CD4-positive, CD25-positive, alpha-beta regulatory T cell (primary cell): ENCODE data around the gene PLEK2. TPM values are rescaled to one million over a fixed set of nuclear protein-coding genes. Genes with fewer than 3 reads are reported as not detected.

ENCODE experiments used
- ATAC-seq, 2 donors: fragments of 150-1000 bp; cut with Tn5 transposase; one replicate each; pipeline ENCODE4 v1.10.0; 2021; ENCODE audit warnings: low read depth in 2 of 2, moderate number of reproducible peaks in 2 of 2, moderate library complexity in 1 of 2
- DNase-seq, 3 donors: peaks; one replicate each; pipeline versions ENCODE4 v3.0.0 to v3.0.0-alpha.2; 2012 to 2022; ENCODE audit warnings: mixed read lengths in 1 of 3
- H3K27ac ChIP-seq: one replicate; pipeline ENCODE4 v1.7.0; 2013; ENCODE audit warnings: mild to moderate bottlenecking, low read length; ENCODE audit not compliant: insufficient read depth, poor library complexity, severe bottlenecking
- H3K27me3 ChIP-seq: one replicate; pipeline ENCODE4 v1.7.0; 2013; ENCODE audit warnings: low read length; ENCODE audit not compliant: control insufficient read depth, insufficient read depth
- H3K36me3 ChIP-seq: one replicate; pipeline ENCODE4 v1.7.0; 2013; ENCODE audit warnings: mild to moderate bottlenecking, low read length, moderate library complexity; ENCODE audit not compliant: control insufficient read depth, insufficient read depth
- H3K4me1 ChIP-seq: 2 replicates; pipeline ENCODE4 v1.7.0; 2013; ENCODE audit warnings: mild to moderate bottlenecking, low read length; ENCODE audit not compliant: insufficient read depth, control insufficient read depth, poor library complexity, severe bottlenecking
- H3K4me3 ChIP-seq: one replicate; pipeline ENCODE4 v1.7.0; 2013; ENCODE audit warnings: low read depth, mild to moderate bottlenecking, low read length, moderate library complexity
- H3K9me3 ChIP-seq, 2 experiments: 1 replicate in 1 of 2; 2 replicates in 1 of 2; pipeline ENCODE4 v1.7.0; 2013; ENCODE audit warnings: low read length in 2 of 2, mild to moderate bottlenecking in 1 of 2, moderate library complexity in 1 of 2; ENCODE audit not compliant: control insufficient read depth in 2 of 2
- H3K27ac Mint-ChIP-seq, 3 donors: one replicate each; pipeline ENCODE4 v1.8.0; 2020 to 2022; ENCODE audit warnings: mild to moderate bottlenecking in 3 of 3, mixed read lengths in 3 of 3, moderate library complexity in 2 of 3
- H3K27me3 Mint-ChIP-seq: one replicate; pipeline ENCODE4 v1.8.0; 2022; ENCODE audit warnings: mild to moderate bottlenecking, mixed read lengths
- H3K36me3 Mint-ChIP-seq: one replicate; pipeline ENCODE4 v1.8.0; 2020; ENCODE audit warnings: mixed read lengths
- H3K4me1 Mint-ChIP-seq, 4 donors: one replicate each; pipeline ENCODE4 v1.8.0; 2020 to 2022; ENCODE audit warnings: mixed read lengths in 4 of 4, mild to moderate bottlenecking in 1 of 4
- H3K4me3 Mint-ChIP-seq, 4 donors: one replicate each; pipeline ENCODE4 v1.8.0; 2020 to 2022; ENCODE audit warnings: mild to moderate bottlenecking in 4 of 4, mixed read lengths in 4 of 4, moderate library complexity in 3 of 4
- H3K9me3 Mint-ChIP-seq, 7 donors: one replicate each; pipeline ENCODE4 v1.8.0; 2020 to 2022; ENCODE audit warnings: mixed read lengths in 7 of 7, mild to moderate bottlenecking in 3 of 7, moderate library complexity in 2 of 7
- polyA plus RNA-seq, 4 donors: library from polyadenylated mRNA; unstranded; fragments of 300-500 nt; fragmentation: Illumina TruSeq; gene quantifications; one replicate each; pipeline ENCODE4 v1.2.3, GENCODE V29; 2021
- total RNA-seq: library from RNA; stranded (reverse); gene quantifications from one replicate; pipeline ENCODE4 v1.2.3, GENCODE V29; 2022

PLEK2 gene
- total and polyA plus RNA-seq, 5 donors from 2014 or later, result 0.56 TPM; not detected in 4

GRCh38 chr14:67395086-67395875 is 16.7 kb downstream of the PLEK2 start:
- Histone ChIP-seq H3K4me1 (no peaks in the 10 kb centered on the region), H3K9me3 (no peaks in the 10 kb centered on the region), H3K27ac (no peak overlapping the region), H3K27me3 (no peaks in the 10 kb centered on the region), H3K36me3 (no peaks in the 10 kb centered on the region), H3K4me3 (no peak overlapping the region)
- Mint-ChIP-seq H3K36me3 (no peaks in the 10 kb centered on the region), H3K9me3 (peaks cover 0 to 2% (median 0%) of the 10 kb centered on the region in 7 donors), H3K4me3 (no peak overlapping the region), H3K27ac (no peak overlapping the region), H3K27me3 (peaks cover 19% of the 10 kb centered on the region), H3K4me1 (peaks cover 0 to 8% (median 0%) of the 10 kb centered on the region in 4 donors)
- ATAC-seq (no peak), DNase-seq (no peak)

- DNase-seq (no peak), ATAC-seq (no peak)
- Mint-ChIP-seq H3K36me3 (no peaks in the 10 kb centered on the region), H3K27ac (no peak overlapping the region), H3K4me1 (peaks cover 0 to 8% (median 0%) of the 10 kb centered on the region in 4 donors), H3K4me3 (no peak overlapping the region), H3K9me3 (peaks cover 0 to 2% (median 0%) of the 10 kb centered on the region in 7 donors), H3K27me3 (peaks cover 14% of the 10 kb centered on the region)
- Histone ChIP-seq H3K4me1 (no peaks in the 10 kb centered on the region), H3K4me3 (no peak overlapping the region), H3K36me3 (no peaks in the 10 kb centered on the region), H3K27ac (no peak overlapping the region), H3K9me3 (no peaks in the 10 kb centered on the region), H3K27me3 (no peaks in the 10 kb centered on the region)
These were observed 18.3 kb downstream of the PLEK2 start for GRCh38 chr14:67393689-67394088.

- Histone ChIP-seq H3K27ac (no peak overlapping the region), H3K9me3 (no peaks in the 10 kb centered on the region), H3K36me3 (no peaks in the 10 kb centered on the region), H3K4me3 (no peak overlapping the region), H3K4me1 (no peaks in the 10 kb centered on the region), H3K27me3 (no peaks in the 10 kb centered on the region)
- H3K4me1 Mint-ChIP-seq, result peaks cover 0 to 8% (median 0%) of the 10 kb centered on the region in 4 donors
- H3K36me3 Mint-ChIP-seq, result no peaks in the 10 kb centered on the region
- no peak for DNase-seq
- no peak overlapping the region for H3K4me3 Mint-ChIP-seq
- no peak for ATAC-seq
- H3K27ac Mint-ChIP-seq, result no peak overlapping the region
- H3K9me3 Mint-ChIP-seq, result no peaks in the 10 kb centered on the region
- H3K27me3 Mint-ChIP-seq, result peaks cover 9% of the 10 kb centered on the region
These were observed 19.2 kb downstream of the PLEK2 start for GRCh38 chr14:67392800-67393199.

DNA sequence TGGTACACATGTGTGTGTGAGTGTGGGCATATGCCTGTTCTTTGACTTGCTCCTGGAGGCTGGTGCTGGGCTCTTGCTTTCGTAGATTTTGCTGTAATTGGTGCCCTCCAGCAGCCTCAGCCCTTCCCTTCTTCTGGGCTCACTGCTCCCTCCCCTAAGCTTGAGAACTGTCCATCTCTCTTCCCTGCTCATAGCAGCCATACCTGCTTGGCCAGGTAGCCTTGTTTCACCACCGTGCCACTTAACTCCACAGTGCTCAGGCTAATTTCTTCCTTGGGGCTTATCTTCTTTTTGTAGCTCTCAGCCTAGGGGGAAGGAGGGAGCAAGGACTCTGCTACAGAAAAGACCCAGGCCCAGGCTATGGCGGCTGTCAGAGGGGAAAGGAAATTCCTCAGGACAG is 19.8 kb downstream of the PLEK2 start:
- Histone ChIP-seq H3K4me3 (no peak overlapping the region), H3K27me3 (no peaks in the 10 kb centered on the region), H3K27ac (no peak overlapping the region), H3K4me1 (no peaks in the 10 kb centered on the region), H3K36me3 (peaks cover 3% of the 10 kb centered on the region), H3K9me3 (no peaks in the 10 kb centered on the region)
- DNase-seq, result no peak
- no peaks in the 10 kb centered on the region for H3K9me3 Mint-ChIP-seq
- peaks cover 0 to 8% (median under 1%) of the 10 kb centered on the region in 4 donors for H3K4me1 Mint-ChIP-seq
- H3K27me3 Mint-ChIP-seq, result peaks cover 9% of the 10 kb centered on the region
- no peak for ATAC-seq
- H3K27ac Mint-ChIP-seq, result peak overlapping the region in 2 of 3 donors; percentile 31 to 52
- no peak overlapping the region for H3K4me3 Mint-ChIP-seq
- H3K36me3 Mint-ChIP-seq, result no peaks in the 10 kb centered on the region

GRCh38 chr14:67391268-67391667 is 20.7 kb downstream of the PLEK2 start:
- no peak overlapping the region for H3K27ac Mint-ChIP-seq
- ATAC-seq, result peak in 1 of 2 donors; percentile 28
- peaks cover 3% of the 10 kb centered on the region for H3K36me3 ChIP-seq
- H3K4me3 Mint-ChIP-seq, result no peak overlapping the region
- peak in 1 of 3 donors; percentile 13 for DNase-seq
- peaks cover 0 to 6% (median under 1%) of the 10 kb centered on the region in 4 donors for H3K4me1 Mint-ChIP-seq
- H3K4me1 ChIP-seq, result no peaks in the 10 kb centered on the region
- peaks cover 6% of the 10 kb centered on the region for H3K27me3 Mint-ChIP-seq
- no peaks in the 10 kb centered on the region for H3K9me3 ChIP-seq
- peaks cover 5% of the 10 kb centered on the region for H3K36me3 Mint-ChIP-seq
- no peak overlapping the region for H3K4me3 ChIP-seq
- H3K9me3 Mint-ChIP-seq, result no peaks in the 10 kb centered on the region
- no peak overlapping the region for H3K27ac ChIP-seq
- H3K27me3 ChIP-seq, result no peaks in the 10 kb centered on the region

DNA sequence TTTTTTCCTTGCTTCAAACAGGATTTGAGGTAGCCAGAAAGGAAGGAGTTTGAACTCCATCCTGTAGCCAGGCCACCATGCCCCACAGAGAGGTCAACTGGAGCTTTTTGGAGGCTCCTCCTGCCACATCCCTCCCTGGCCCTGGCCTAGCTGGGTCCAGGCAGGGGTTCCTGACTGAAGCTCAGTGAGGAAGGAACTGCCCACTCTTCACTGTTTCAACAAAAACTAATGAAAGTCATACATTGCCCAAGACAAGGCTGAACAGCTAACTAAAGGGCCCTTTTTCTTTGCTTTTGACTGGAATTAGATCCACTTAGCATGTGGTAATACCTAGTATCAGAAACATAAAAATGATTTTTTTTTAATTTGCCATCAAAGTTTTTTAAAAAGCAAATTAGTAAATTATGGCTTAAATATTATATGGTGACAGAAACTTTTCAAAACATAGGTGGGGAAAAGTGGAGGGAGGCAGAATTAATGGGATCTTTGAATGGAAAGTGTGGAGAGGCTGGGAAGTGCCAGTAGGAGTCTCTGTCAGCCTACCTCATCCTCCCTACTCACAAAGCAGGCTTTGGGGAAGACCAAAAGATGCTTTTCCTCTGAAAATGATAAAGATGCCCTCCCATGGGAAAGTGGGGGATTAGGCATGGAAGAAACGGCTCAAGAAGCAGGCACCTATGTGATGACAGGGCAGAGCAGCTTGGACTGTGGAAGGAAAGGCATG is 22.0 kb downstream of the PLEK2 start:
- H3K27me3 ChIP-seq, result no peaks in the 10 kb centered on the region
- H3K27ac ChIP-seq, result no peak overlapping the region
- Mint-ChIP-seq H3K4me3 (no peak overlapping the region), H3K9me3 (no peaks in the 10 kb centered on the region), H3K27me3 (peaks cover 6% of the 10 kb centered on the region), H3K4me1 (peaks cover 0 to 6% (median under 1%) of the 10 kb centered on the region in 4 donors), H3K36me3 (peaks cover 14% of the 10 kb centered on the region), H3K27ac (no peak overlapping the region)
- no peaks in the 10 kb centered on the region for H3K9me3 ChIP-seq
- DNase-seq (no peak), ATAC-seq (no peak)
- peaks cover 12% of the 10 kb centered on the region for H3K36me3 ChIP-seq
- H3K4me1 ChIP-seq, result no peaks in the 10 kb centered on the region
- H3K4me3 ChIP-seq, result no peak overlapping the region

DNA sequence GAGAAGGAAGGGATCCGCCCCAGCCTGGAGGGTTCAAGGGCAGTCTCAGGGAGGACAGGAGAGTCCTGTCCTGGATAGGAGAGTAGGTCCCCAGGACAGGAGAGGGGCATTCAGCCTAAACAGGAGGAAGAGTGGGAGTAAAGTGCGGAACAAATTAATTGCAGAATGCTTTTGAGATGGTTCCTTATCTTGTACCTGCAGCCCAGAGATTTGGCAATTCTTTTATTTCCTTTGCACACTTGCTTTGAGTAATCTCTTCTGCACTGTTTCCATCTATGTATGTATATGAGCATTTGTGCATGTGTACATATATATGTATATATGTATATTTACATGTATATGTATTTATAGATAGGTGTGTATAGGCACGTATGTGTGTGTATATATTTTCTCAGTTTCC is 22.7 kb downstream of the PLEK2 start:
- no peaks in the 10 kb centered on the region for H3K9me3 Mint-ChIP-seq
- H3K4me3 Mint-ChIP-seq, result no peak overlapping the region
- H3K4me3 ChIP-seq, result no peak overlapping the region
- H3K27ac ChIP-seq, result no peak overlapping the region
- H3K9me3 ChIP-seq, result no peaks in the 10 kb centered on the region
- DNase-seq (no peak), ATAC-seq (no peak)
- peaks cover 6% of the 10 kb centered on the region for H3K27me3 Mint-ChIP-seq
- H3K27me3 ChIP-seq, result no peaks in the 10 kb centered on the region
- peaks cover 21% of the 10 kb centered on the region for H3K36me3 Mint-ChIP-seq
- H3K36me3 ChIP-seq, result peaks cover 19% of the 10 kb centered on the region
- H3K27ac Mint-ChIP-seq, result no peak overlapping the region
- H3K4me1 ChIP-seq, result no peaks in the 10 kb centered on the region
- H3K4me1 Mint-ChIP-seq, result peaks cover 0 to 6% (median under 1%) of the 10 kb centered on the region in 4 donors
